Esophagus squamous epithelium (tissue), 4 donors: ENCODE results near the gene ELMO1.

Experiments
- POLR2A ChIP-seq, 4 donors: fragments of 450-650 bp; IDR thresholded peaks; one replicate each; pipeline ENCODE4 v1.6.1; 2017; ENCODE audit warnings: antibody characterized with exemption in 4 of 4, mild to moderate bottlenecking in 4 of 4, moderate library complexity in 3 of 4
- TF ChIP-seq, protein P1 (sequence below), 6 experiments: fragments of 450-650 bp in 4 of 6; fragments of 200-600 bp in 2 of 6; sonication (generic) in 2 of 6; IDR thresholded peaks; one replicate each; pipeline ENCODE4 v1.5.1; 2016 to 2019; ENCODE audit warnings: antibody characterized with exemption in 6 of 6, mild to moderate bottlenecking in 4 of 6, moderate library complexity in 4 of 6

DNA sequence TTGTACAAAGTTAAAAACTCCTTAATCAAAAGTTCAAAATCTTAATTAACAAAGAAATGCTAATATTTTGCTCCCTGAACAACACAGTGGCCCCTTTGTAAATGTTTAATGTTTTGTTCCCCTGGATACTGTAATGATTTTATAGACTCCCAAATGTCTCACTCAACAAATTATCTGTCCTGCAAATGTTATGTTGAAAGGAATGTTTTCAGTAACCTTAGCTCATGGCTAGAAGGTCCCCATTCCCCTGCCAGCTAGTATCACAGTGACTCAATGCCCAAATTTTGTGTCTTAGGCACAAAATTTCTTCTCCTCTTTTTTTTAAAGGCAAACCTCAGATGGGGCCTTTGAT is 298.9 kb downstream of the ELMO1 start:
- TF ChIP-seq, protein P1, sequence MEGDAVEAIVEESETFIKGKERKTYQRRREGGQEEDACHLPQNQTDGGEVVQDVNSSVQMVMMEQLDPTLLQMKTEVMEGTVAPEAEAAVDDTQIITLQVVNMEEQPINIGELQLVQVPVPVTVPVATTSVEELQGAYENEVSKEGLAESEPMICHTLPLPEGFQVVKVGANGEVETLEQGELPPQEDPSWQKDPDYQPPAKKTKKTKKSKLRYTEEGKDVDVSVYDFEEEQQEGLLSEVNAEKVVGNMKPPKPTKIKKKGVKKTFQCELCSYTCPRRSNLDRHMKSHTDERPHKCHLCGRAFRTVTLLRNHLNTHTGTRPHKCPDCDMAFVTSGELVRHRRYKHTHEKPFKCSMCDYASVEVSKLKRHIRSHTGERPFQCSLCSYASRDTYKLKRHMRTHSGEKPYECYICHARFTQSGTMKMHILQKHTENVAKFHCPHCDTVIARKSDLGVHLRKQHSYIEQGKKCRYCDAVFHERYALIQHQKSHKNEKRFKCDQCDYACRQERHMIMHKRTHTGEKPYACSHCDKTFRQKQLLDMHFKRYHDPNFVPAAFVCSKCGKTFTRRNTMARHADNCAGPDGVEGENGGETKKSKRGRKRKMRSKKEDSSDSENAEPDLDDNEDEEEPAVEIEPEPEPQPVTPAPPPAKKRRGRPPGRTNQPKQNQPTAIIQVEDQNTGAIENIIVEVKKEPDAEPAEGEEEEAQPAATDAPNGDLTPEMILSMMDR (IDR thresholded peaks at IDR 0.05), result no peak
- TF ChIP-seq POLR2A (IDR thresholded peaks at IDR 0.05), result no peak
